DMS 273 (cell line): ENCODE data around the gene PLAAT3.
"Not testable (repeated sequence)": the region's sequence is repeated elsewhere in the genome, so short reads cannot be mapped to it uniquely, and the experiment has no call there.

ENCODE experiments used
- DNase-seq: peaks from one replicate; lab custom pipeline; 2025; ENCODE audit not compliant: unreplicated experiment; lab: John Stamatoyannopoulos, UW

The PLAAT3 gene

GRCh38 chr11:63547061-63547460 lies 67.2 kb downstream of the PLAAT3 start:
- no peak for DNase-seq

DNA sequence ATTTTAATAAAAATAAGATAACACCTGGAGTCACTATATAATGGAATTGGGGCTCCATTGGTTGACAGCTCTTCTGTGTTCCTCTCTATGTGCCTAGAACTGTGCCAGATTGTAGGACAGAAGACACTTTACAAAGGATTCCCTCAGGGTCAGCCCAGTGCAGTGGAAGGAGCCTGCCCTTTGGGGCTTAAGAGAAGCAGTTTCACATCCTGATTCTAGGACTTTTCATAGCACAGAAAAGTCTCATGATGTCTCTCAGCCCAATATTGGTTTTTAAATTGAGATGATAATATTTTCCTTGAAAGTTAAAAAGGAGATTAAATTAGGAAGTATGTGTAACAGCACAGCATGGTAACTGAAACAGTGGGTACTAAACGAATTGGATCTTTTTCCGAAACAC lies 70.5 kb downstream of the PLAAT3 start:
- no peak for DNase-seq

DNA sequence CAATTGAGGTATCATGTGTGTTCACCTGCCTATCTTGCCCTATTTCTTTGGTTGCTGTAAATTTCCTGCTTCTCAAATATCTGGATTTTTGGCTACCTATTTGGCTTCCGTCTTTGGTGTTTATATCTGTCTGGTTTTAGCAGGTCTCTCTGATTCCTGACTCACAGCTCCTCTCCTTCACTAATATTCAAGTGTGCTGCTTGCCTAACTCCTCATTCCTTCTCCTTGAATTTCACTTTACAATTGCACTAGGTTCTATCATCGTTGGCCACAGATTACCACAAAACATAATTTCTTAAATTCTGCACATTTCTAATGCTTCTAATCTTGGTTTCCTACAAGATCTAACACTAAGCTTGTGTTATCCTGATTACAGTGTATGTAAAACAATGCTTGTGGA lies 71.7 kb downstream of the PLAAT3 start:
- not testable (repeated sequence) for DNase-seq

GRCh38 chr11:63537293-63538101 lies 76.7 kb downstream of the PLAAT3 start:
- DNase-seq: peak; percentile 87

DNA sequence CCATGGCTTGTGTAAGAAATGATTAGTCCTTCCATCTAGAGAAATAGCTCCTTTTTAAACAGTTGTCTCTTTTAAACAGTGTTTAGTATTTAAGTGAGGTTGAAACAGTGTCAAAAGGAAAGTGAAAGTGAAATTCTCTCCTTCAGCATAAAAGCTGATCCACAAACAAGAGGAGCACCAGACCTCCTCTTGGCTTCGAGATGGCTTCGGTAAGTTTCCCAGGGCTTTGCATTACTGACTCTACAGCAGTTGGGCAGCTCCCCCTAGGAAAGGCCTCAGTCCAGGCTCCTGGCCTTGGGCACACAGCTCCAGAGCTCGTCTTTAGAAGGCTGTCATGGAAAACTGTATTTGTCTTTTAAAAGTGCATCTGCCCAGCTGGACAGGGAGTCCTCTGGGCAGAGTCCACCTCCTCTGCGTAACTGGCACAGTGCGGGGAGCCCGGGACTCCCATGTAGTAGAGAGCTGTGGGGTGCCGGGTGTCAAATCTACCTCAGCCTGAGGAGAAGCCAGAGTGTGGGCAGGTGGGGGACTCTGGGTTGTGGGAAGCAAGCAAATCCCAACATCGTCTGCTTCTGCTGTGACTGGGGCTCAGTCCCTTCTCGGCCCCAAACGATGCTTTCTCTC lies 77.5 kb downstream of the PLAAT3 start, which contains the start of gene PLAAT4:
TSS of gene PLAAT4 (plus strand) at position 140 of the 624 bp plus-strand sequence. CDS start at position 201, 61 bp downstream.
- DNase-seq: peak; percentile 54

DNA sequence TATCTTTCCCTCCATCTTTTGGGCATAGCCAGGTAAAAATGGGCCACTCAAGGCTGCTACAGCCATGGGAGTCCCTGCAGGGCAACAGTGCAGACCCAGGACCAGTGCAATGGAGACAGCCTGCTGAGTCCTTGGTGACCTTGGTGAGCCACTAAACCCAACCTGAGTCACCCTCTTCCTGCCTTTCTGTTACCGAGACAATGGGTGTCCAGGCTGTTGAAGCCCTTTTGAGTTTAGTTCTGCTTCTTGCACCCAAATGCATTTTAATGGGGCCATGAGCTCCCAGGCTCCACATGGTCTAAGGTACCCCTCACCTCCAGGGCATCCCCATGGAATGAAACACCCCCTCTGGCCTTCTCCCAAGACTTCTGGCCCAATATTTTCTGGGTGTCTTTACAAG lies 78.5 kb downstream of the PLAAT3 start:
- no peak for DNase-seq

GRCh38 chr11:63534895-63535461 lies 79.3 kb downstream of the PLAAT3 start:
- DNase-seq: no peak

GRCh38 chr11:63534076-63534475 lies 80.2 kb downstream of the PLAAT3 start:
- no peak for DNase-seq

DNA sequence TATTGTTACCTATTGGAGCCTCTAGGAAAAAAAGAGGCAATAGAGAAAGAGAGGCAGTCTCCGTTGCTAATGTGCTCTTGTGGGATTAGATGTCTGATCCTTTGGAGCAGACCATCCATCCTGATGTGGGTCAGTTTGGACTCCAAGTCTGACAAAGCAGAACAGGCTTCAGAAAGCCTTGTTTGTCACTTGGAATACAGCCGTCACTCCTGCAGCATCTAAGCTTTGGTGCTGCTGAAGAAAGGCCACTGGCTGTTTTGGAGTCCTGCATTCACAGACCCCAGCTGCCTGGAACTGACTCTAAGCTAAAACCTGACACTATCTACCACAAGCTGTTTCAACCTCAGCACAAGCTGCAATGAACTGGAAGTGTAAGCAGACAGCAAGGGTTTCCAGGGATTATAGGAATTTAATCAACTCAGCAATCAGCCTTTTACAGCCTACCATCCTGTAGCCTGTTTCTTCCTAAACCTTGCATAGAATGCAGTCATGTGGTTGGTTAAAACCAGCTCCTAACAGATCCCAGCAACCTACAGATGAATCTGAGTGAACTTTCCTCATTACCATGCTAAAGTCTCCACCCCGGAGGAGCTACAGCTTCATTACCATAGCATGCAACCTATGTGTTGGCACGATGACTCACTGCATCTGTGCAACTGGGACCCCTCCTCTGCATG lies 81.3 kb downstream of the PLAAT3 start:
- DNase-seq: peak; percentile 49

DNA sequence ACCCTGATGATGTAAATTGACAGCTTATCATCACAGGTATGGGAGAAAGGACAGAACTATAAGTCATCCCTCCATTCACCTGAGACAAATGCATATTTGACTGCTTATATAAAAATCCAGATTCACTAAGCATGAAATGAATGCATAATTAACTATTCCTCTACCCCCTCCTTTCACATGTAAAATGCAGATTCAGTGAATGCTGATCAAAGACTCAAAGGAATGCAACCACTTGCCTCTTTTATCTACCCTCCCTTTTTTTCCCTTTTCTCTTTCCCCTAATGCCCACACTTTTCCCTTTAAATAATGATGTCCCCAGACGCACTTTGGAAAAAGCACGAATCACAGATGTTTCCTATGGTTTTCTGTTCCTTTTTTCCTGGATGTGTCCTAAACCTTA lies 82.1 kb downstream of the PLAAT3 start:
- DNase-seq: no peak

DNA sequence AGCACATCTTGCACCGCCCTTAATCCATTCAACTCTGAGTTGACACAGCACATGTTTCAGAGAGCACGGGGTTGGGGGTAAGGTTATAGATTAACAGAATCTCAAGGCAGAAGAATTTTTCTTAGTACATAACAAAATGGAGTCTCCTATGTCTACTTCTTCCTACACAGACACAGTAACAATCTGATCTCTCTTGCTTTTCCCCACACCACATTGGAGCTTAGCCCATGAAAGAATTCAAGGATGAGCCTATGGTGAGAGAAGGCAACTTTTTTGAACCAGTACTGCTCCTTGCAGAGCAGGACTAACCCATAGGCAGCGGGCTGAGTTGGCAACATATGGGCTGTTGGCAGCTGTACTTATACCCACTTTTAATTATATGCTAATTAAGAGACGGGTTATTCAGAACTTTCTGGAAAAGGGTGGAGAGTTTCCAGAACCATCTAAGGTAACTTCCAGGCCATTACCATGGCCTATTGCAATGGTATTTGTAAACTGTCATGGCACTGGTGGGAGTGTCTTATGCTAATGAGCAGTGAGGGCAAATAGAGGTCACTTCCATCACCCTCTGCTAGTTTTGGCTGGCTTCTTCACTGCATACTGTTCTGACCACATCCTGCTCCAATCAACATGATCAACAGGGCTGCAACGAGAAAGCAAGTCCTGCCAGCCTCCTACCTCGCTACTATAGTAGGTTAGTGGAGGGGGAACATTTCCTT lies 83.0 kb downstream of the PLAAT3 start:
- DNase-seq: peak; percentile 52

DNA sequence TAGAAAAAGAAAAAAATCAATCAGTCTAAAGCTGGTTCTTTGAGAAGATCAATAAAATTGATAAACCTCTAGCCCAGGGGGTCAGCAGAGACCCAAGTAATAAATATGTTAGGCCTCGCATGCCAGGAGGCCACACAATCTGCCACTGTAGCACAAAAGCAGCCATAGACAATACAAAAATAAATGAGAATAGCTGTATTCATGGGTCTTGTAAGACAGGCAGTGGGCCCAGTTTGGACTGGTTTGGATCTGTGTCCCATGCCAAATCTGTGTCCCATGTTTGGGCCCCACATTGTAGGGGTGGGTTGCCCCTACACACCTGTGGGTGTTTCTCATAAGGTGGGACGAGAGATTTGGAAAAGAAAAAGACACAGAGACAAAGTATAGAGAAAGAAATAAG lies 84.2 kb downstream of the PLAAT3 start:
- no peak for DNase-seq

GRCh38 chr11:63529373-63529772 lies 84.9 kb downstream of the PLAAT3 start:
- not testable (repeated sequence) for DNase-seq

DNA sequence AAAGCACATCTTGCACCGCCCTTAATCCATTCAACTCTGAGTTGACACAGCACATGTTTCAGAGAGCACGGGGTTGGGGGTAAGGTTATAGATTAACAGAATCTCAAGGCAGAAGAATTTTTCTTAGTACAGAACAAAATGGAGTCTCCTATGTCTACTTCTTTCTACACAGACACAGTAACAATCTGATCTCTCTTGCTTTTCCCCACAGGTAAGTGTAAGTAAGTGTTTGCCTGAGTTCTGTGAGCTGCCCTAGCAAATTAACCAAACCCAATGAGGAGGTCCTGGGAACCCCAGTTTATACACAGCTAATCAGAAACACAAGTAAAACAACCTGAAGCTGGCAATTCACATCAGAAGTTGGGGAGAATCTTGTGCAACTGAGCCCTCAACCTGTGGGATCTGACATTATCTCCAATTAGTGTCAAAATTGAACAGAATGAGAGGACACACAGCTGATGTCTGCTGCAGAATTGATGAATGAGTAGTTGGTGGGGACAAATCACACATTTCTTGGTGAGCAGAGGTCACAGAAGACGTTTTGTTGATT lies 85.4 kb downstream of the PLAAT3 start:
- DNase-seq: not testable (repeated sequence)

DNA sequence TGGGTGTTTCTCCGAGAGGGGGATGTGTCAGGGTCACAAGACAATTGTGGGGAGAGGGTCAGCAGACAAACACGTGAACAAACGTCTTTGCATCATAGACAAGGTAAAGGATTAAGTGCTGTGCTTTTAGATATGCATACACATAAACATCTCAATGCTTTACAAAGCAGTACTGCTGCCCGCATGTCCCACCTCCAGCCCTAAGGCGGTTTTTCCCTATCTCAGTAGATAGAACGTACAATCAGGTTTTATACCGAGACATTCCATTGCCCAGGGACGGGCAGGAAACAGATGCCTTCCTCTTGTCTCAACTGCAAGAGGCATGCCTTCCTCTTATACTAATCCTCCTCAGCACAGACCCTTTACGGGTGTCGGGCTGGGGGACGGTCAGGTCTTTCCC lies 86.1 kb downstream of the PLAAT3 start:
- DNase-seq: not testable (repeated sequence)

DNA sequence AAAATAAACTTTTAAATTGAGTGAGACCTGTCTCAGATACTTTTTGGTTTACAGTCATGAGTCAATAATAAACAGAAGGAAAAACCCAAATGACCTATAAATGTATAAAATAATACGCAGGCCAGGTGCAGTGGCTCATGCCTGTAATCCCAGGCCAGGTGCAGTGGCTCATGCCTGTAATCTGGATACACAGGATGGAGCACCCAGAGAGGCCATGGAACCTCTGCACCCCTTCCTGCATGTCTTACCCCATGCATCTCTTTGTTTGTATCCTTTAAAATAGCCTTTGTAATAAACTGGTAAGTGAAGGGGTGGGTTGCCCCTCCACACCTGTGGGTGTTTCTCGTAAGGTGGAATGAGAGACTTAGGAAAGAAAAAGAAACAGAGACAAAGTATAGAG lies 86.6 kb downstream of the PLAAT3 start:
- no peak for DNase-seq
